Psoas muscle (tissue), 8 donors: ENCODE measurements around the gene UBE2H. TPM values are rescaled to one million over a fixed set of nuclear protein-coding genes. Genes with fewer than 3 reads are reported as not detected.

Source experiments
- ATAC-seq, 4 donors: fragments of 200-7000 bp; cut with Tn5 transposase; one replicate each; pipeline ENCODE4 v1.9.1; 2020; ENCODE audit warnings: moderate library complexity in 3 of 4, mild to moderate bottlenecking in 2 of 4
- DNase-seq, 2 donors: peaks; one replicate each; pipeline ENCODE4 v3.0.0-alpha.2; 2020
- H3K27ac ChIP-seq: fragments of 200-600 bp; one replicate; pipeline ENCODE4 v1.8.0; 2022
- H3K27me3 ChIP-seq, 3 donors: fragments of 200-600 bp in 1 of 3; one replicate each; pipeline versions ENCODE4 v1.6.1 to v1.8.0; 2013 to 2022; ENCODE audit warnings: low read length in 2 of 3, mild to moderate bottlenecking in 2 of 3, moderate library complexity in 1 of 3; ENCODE audit not compliant: insufficient read depth in 3 of 3
- H3K36me3 ChIP-seq, 2 donors: fragments of 200-600 bp in 1 of 2; one replicate each; pipeline versions ENCODE4 v1.6.1 to v1.8.0; 2013 to 2022; ENCODE audit warnings: low read depth in 1 of 2, mild to moderate bottlenecking in 1 of 2, moderate library complexity in 1 of 2; ENCODE audit not compliant: insufficient read depth in 1 of 2
- H3K4me1 ChIP-seq: fragments of 200-600 bp; one replicate; pipeline ENCODE4 v1.8.0; 2022
- H3K4me3 ChIP-seq: fragments of 200-600 bp; one replicate; pipeline ENCODE4 v1.8.0; 2022; ENCODE audit warnings: mild to moderate bottlenecking
- H3K9me3 ChIP-seq: fragments of 200-600 bp; one replicate; pipeline ENCODE4 v1.8.0; 2022
- CTCF ChIP-seq: fragments of 200-600 bp; IDR thresholded peaks from one replicate; pipeline ENCODE4 v1.8.0; 2022; ENCODE audit warnings: antibody characterized with exemption
- WGBS, 3 donors: extraction: QIAGEN DNeasy Blood & Tissue Kit; methylation state at CpG; one replicate each; pipeline versions ENCODE4 v1.1.6 to v1.1.7; 2013; 5-methylcytosine and 5-hydroxymethylcytosine counted together
- intact Hi-C, 2 donors: fragments of 100-400 bp; cut with DNase I; formaldehyde crosslinking; loops; one replicate each; pipeline versions ENCODE4 v1.11.0 to v1.14.2; 2022
- polyA plus RNA-seq, 3 donors: library from polyadenylated mRNA; stranded (reverse); fragments of 200-250 nt; gene quantifications; one replicate each; pipeline ENCODE4 v1.2.3, GENCODE V29; 2013
- total RNA-seq, 4 donors: library from RNA; stranded (reverse); fragmentation: NEBNext Ultra II Directional in 2 of 4; extraction: Animal tissue kit (Norgen Biotek cat#: 25700) in 2 of 4; gene quantifications; one replicate each; pipeline versions ENCODE4 v1.2.1 to v1.2.4, GENCODE V29; 2021 to 2023
- donor health status: healthy with polysubstance abuse.
- donor health status: DM: no; HTN: no; CAD: no; lungs with moderate emphysema.
- donor health status: Bipolar disorder and iron deficiency.
- donor health status: healthy.
- donor health status: DM: yes; HTN: yes; CAD: no.
- donor health status: DM: no; HTN: no; CAD: no.
- donor health status: DM: no; HTN: no; CAD: no.
- donor health status: DM: yes; HTN: yes; CAD: no.

The UBE2H gene
- total and polyA plus RNA-seq, 7 donors: 17.3 to 115 (median 77.3) TPM

GRCh38 chr7:129886818-129887186 is 66.0 kb downstream of the UBE2H start:
- intact Hi-C loops: no loop called here
- ATAC-seq: no peak
- Histone ChIP-seq H3K27me3 (no peaks in the 10 kb centered on the region), H3K4me1 (peaks cover 34% of the 10 kb centered on the region), H3K9me3 (no peaks in the 10 kb centered on the region), H3K36me3 (peaks cover 0 to 10% of the 10 kb centered on the region in 2 donors), H3K27ac (peak overlapping the region; percentile 5), H3K4me3 (no peak overlapping the region)
- 82 to 87% (median 84%) methylated on average over 3 of the region's 3 CpGs for WGBS, 3 donors
- no peak for TF ChIP-seq CTCF
- DNase-seq: no peak

GRCh38 chr7:129886167-129886817 is 66.5 kb downstream of the UBE2H start:
- Histone ChIP-seq H3K36me3 (peaks cover 0 to 10% of the 10 kb centered on the region in 2 donors), H3K27ac (peak overlapping the region; percentile 5), H3K9me3 (no peaks in the 10 kb centered on the region), H3K4me3 (no peak overlapping the region), H3K27me3 (no peaks in the 10 kb centered on the region), H3K4me1 (peaks cover 38% of the 10 kb centered on the region)
- ATAC-seq (peak in 3 of 4 donors; percentile 33 to 49 (median 36)), DNase-seq (no peak)
- WGBS, 3 donors: 50 to 62% (median 53%) methylated on average over 3 of the region's 3 CpGs
- TF ChIP-seq CTCF: no peak
- intact Hi-C loops: no loop called here

- Histone ChIP-seq H3K4me3 (no peak overlapping the region), H3K36me3 (peaks cover 0 to 20% of the 10 kb centered on the region in 2 donors), H3K4me1 (peaks cover 36% of the 10 kb centered on the region), H3K9me3 (no peaks in the 10 kb centered on the region), H3K27me3 (no peaks in the 10 kb centered on the region), H3K27ac (no peak overlapping the region)
- intact Hi-C loops: no loop called here
- TF ChIP-seq CTCF: no peak
- ATAC-seq (no peak), DNase-seq (no peak)
- 93 to 99% (median 96%) methylated on average over 5 of the region's 5 CpGs for WGBS, 3 donors
These were observed 68.3 kb downstream of the UBE2H start for GRCh38 chr7:129884495-129884894.

- 93 to 96% (median 94%) methylated on average over 7 of the region's 7 CpGs for WGBS, 3 donors
- Histone ChIP-seq H3K4me3 (no peak overlapping the region), H3K36me3 (peaks cover 2 to 28% of the 10 kb centered on the region in 2 donors), H3K27ac (no peak overlapping the region), H3K27me3 (no peaks in the 10 kb centered on the region), H3K4me1 (peaks cover 30% of the 10 kb centered on the region), H3K9me3 (no peaks in the 10 kb centered on the region)
- no peak for ATAC-seq
- TF ChIP-seq CTCF: no peak
- no peak for DNase-seq
- intact Hi-C loops: no loop called here
These were observed 69.6 kb downstream of the UBE2H start for GRCh38 chr7:129883151-129883550.

GRCh38 chr7:129882531-129882930 is 70.2 kb downstream of the UBE2H start:
- 63 to 75% (median 64%) methylated on average over 3 of the region's 3 CpGs for WGBS, 3 donors
- Histone ChIP-seq H3K36me3 (peaks cover 2 to 28% of the 10 kb centered on the region in 2 donors), H3K4me1 (peaks cover 36% of the 10 kb centered on the region), H3K27ac (no peak overlapping the region), H3K27me3 (no peaks in the 10 kb centered on the region), H3K9me3 (no peaks in the 10 kb centered on the region), H3K4me3 (no peak overlapping the region)
- intact Hi-C loops: no loop called here
- no peak for TF ChIP-seq CTCF
- DNase-seq: no peak
- ATAC-seq: no peak
